ENCODE results near the gene FAM118B. TPM values are rescaled to one million over a fixed set of nuclear protein-coding genes. Genes with fewer than 3 reads are reported as not detected.

FAM118B gene
- total RNA-seq, 1 donor from 2014 or later, result 11.7 TPM

DNA sequence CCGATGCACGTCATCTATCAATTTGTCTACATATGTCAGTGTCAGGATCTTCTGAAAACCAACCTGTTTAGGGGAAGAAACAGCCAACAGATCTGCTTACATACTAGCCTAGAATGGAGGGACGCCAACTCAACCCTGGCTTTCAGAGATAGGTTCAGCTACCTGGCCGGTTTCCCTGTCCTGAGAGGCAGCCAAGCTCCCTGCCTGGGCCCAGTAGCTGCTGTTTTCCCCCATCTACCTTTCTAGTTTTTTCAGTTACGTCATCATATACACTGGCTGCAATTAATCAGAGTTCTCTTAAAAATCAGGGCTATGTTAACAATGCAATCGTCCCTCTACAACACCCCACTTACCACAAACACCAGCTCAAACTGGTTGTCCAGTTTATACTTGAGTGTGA, 56.1 kb downstream of the FAM118B start:
- peak overlapping the region; percentile 95 for H3K4me3 Mint-ChIP-seq
- ChIA-PET CTCF (no interaction called here), POLR2A (interaction anchor here (0.6 to 4.1 kb wide), 5 partner anchors 14 to 149 kb away, joined by 3 to 84 read pairs (median 5); partner anchors contain the start of genes FAM118B, RPUSD4 and TIRAP)
- TF ChIP-seq, protein P1, sequence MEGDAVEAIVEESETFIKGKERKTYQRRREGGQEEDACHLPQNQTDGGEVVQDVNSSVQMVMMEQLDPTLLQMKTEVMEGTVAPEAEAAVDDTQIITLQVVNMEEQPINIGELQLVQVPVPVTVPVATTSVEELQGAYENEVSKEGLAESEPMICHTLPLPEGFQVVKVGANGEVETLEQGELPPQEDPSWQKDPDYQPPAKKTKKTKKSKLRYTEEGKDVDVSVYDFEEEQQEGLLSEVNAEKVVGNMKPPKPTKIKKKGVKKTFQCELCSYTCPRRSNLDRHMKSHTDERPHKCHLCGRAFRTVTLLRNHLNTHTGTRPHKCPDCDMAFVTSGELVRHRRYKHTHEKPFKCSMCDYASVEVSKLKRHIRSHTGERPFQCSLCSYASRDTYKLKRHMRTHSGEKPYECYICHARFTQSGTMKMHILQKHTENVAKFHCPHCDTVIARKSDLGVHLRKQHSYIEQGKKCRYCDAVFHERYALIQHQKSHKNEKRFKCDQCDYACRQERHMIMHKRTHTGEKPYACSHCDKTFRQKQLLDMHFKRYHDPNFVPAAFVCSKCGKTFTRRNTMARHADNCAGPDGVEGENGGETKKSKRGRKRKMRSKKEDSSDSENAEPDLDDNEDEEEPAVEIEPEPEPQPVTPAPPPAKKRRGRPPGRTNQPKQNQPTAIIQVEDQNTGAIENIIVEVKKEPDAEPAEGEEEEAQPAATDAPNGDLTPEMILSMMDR (IDR thresholded peaks at IDR 0.05), result no peak
- H3K27ac Mint-ChIP-seq, result peak overlapping the region; percentile 95
- ATAC-seq (ENCODE audit: low read depth), result no peak
- H3K4me1 Mint-ChIP-seq, result peaks cover 33% of the 10 kb centered on the region
- H3K27me3 Mint-ChIP-seq, result no peaks in the 10 kb centered on the region
- DNase-seq, result no peak
- intact Hi-C loops (cut with micrococcal nuclease), result loop anchor here (1.0 to 10.0 kb wide), 4 partner anchors 365 to 1507 kb away; partner anchors contain the start of genes PUS3, STT3A and TMEM218
- H3K36me3 Mint-ChIP-seq (ENCODE audit: low read depth), result peaks cover 70% of the 10 kb centered on the region
- H3K9me3 Mint-ChIP-seq, result no peaks in the 10 kb centered on the region

DNA sequence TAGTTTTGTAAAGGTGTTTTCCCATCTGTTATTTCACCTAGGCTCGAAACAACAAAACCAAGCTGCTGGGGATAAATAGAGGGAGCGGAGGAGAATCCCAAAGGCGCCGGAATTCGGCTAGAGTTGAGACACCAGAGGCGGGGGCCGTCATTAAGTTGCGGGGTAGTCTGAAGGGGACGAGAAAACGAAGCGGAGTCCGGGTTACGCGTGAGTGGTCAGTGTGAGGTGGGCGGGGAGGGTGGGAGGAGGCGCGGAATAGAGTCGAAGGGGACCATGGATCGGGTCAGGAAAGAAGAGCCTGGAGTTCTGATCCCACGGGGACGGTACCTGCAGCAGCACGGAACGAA, 56.8 kb downstream of the FAM118B start:
- ChIA-PET CTCF (no interaction called here), POLR2A (interaction anchor here (0.6 to 4.1 kb wide), 10 partner anchors 8 to 885 kb away, joined by 3 to 84 read pairs (median 5); partner anchors contain the start of genes DCPS, FAM118B, RPUSD4 and STT3A)
- H3K4me3 Mint-ChIP-seq, result peak overlapping the region; percentile 95

DNA sequence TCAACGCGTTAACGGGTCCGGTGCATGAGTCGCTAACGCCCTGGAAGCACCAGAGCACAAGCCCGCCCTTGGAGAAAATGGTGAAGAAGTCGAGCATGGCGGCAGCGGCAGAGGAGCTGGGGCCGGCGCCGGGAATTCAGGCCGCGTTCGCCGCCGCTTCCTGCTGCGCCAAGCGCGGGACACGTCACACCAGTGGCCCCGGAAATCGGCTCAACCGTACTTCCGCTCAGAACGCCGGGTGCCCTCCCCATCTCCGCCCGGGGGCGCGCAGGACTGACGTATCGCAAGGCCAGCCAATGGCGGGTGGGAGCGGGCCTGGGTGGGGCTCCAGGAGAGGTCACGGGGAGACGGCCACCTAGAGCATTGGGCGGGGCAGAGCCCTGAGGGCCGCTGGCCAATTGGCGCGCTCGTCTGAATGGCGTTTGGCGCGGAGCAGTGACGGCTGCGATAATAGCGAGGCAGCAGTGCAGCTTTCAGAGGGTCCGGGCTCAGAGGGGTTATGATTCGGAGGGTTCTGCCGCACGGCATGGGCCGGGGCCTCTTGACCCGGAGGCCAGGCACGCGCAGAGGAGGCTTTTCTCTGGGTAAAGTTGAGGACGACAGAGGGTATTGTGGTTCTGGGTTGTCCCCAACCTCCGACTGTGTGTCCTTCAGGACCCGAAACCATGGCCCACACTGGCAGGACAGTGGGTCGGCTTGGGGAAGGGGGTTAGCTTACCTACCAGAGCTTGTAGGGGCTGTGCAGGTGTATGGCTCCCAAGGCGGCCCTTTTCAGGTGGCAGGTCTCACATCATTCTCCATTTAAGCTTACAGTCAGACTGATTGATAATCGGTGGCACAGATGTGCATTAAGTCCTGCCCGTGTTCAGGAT, 57.4 kb downstream of the FAM118B start, which contains the start of the genes FOXRED1 and SRPRA:
Gene FOXRED1, plus strand, starts transcription at position 447 of the 872 bp plus-strand sequence. Its CDS starts 53 bp downstream, at position 500.
Gene SRPRA, minus strand, starts transcription at position 188 of the 872 bp plus-strand sequence. Its CDS starts 91 bp downstream, at position 97.
- H3K4me1 Mint-ChIP-seq, result peaks cover 33% of the 10 kb centered on the region

More for the DNA sequence above, 56.8 kb downstream of the FAM118B start:
- peaks cover 33% of the 10 kb centered on the region for H3K4me1 Mint-ChIP-seq
- ATAC-seq (ENCODE audit: low read depth) (peak; percentile 2), DNase-seq (peak; percentile 23)
- peak overlapping the region; percentile 95 for H3K27ac Mint-ChIP-seq
- H3K36me3 Mint-ChIP-seq (ENCODE audit: low read depth), result peaks cover 71% of the 10 kb centered on the region
- no peaks in the 10 kb centered on the region for H3K27me3 Mint-ChIP-seq
- intact Hi-C loops (cut with micrococcal nuclease), result loop anchor here (1.0 to 10.0 kb wide), 4 partner anchors 366 to 1508 kb away; partner anchors contain the start of genes PUS3, STT3A and TMEM218
- TF ChIP-seq, protein P1 (IDR thresholded peaks at IDR 0.05), result no peak
- no peaks in the 10 kb centered on the region for H3K9me3 Mint-ChIP-seq

DNA sequence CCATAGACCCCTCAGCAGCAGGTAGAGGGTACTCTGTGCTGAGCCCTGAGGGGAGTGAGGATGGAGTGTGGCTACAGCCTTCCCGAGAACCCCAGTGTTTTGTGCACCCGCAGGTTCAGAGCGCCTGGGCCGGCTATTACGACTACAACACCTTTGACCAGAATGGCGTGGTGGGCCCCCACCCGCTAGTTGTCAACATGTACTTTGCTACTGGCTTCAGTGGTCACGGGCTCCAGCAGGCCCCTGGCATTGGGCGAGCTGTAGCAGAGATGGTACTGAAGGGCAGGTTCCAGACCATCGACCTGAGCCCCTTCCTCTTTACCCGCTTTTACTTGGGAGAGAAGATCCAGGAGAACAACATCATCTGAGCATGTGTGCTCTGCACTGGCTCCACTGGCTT, 65.7 kb downstream of the FAM118B start:
- no peaks in the 10 kb centered on the region for H3K9me3 Mint-ChIP-seq
- ATAC-seq (ENCODE audit: low read depth) (no peak), DNase-seq (no peak)
- intact Hi-C loops (cut with micrococcal nuclease), result no loop called here
- H3K4me3 Mint-ChIP-seq, result no peak overlapping the region
- TF ChIP-seq, protein P1 (IDR thresholded peaks at IDR 0.05), result no peak
- no peaks in the 10 kb centered on the region for H3K27me3 Mint-ChIP-seq
- ChIA-PET CTCF (no interaction called here), POLR2A (no interaction called here)
- H3K4me1 Mint-ChIP-seq, result peaks cover 16% of the 10 kb centered on the region
- H3K27ac Mint-ChIP-seq, result no peak overlapping the region
- H3K36me3 Mint-ChIP-seq (ENCODE audit: low read depth), result peaks cover 53% of the 10 kb centered on the region

More for the DNA sequence above, 57.4 kb downstream of the FAM118B start, which contains the start of the genes FOXRED1 and SRPRA:
- POLR2A ChIA-PET, result interaction anchor here (0.5 to 4.1 kb wide), 13 partner anchors 9 to 886 kb away, joined by 3 to 84 read pairs (median 5); partner anchors contain the start of genes DCPS, FAM118B, HYLS1 and RPUSD4
- DNase-seq, result peak; percentile 99
- ATAC-seq (ENCODE audit: low read depth), result peak; percentile 98
- TF ChIP-seq, protein P1 (IDR thresholded peaks at IDR 0.05), result no peak
- intact Hi-C loops (cut with micrococcal nuclease), result loop anchor here (1.0 to 10.0 kb wide), 7 partner anchors 14 to 1508 kb away; partner anchors contain the start of genes DCPS, FAM118B, PUS3 and RPUSD4
- Mint-ChIP-seq H3K4me3 (peak within 1 kb of the TSS; percentile 95), H3K27ac (peak within 1 kb of the TSS; percentile 95), H3K36me3 (ENCODE audit: low read depth) (peaks cover 71% of the 10 kb centered on the region), H3K9me3 (no peaks in the 10 kb centered on the region), H3K27me3 (no peaks in the 10 kb centered on the region)
- CTCF ChIA-PET, result interaction anchor here (1.1 kb wide), 1 partner anchor 42 kb away, joined by 3 read pairs; no protein-coding TSS in a partner anchor

DNA sequence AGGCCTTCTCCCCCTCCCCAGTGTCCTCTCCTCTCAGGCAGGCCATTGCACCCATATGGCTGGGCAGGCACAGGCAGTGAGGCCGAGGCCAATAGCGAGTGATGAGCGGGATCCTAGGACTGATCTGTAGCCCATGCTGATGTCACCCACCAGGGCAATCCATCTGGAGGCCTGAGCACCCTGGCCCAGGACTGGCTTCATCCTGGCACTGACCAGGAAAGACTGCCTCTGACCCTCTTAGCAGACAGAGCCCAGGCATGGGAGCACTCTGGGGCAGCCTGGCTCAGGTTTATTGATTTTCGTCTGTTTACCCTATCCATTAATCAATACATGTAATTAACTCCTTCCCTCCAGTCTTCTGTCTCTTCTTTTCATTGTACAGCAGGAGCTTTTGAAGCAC, 66.2 kb downstream of the FAM118B start:
- ATAC-seq (ENCODE audit: low read depth) (no peak), DNase-seq (no peak)
- Mint-ChIP-seq H3K27ac (no peak overlapping the region), H3K4me3 (no peak overlapping the region), H3K36me3 (ENCODE audit: low read depth) (peaks cover 48% of the 10 kb centered on the region), H3K9me3 (no peaks in the 10 kb centered on the region), H3K27me3 (no peaks in the 10 kb centered on the region), H3K4me1 (peaks cover 18% of the 10 kb centered on the region)
- ChIA-PET CTCF (no interaction called here), POLR2A (no interaction called here)
- TF ChIP-seq, protein P1 (IDR thresholded peaks at IDR 0.05), result no peak
- intact Hi-C loops (cut with micrococcal nuclease), result no loop called here

Measured in activated B cell treated with CpG ODN at 0.5 μM for 24 hours (primary cell).